GM12878 (cell line): Measurements from ENCODE around the gene FCRL6. TPM values are rescaled to one million over a fixed set of nuclear protein-coding genes. Genes with fewer than 3 reads are reported as not detected.

Experiments
- ATAC-seq: fragments of 200-7000 bp; cut with Tn5 transposase; 3 replicates; pipeline ENCODE4 v1.9.1; 2020; ENCODE audit warnings: mild to moderate bottlenecking, moderate library complexity
- BruUV-seq: library from RNA; stranded (reverse); fragments of 400-500 nt; replicated peaks from 2 replicates; lab custom pipeline; 2021; lab: Mats Ljungman, UMichigan
- CTCF ChIA-PET: fragments of 300-600 bp; sonication (Branson Sonifier 250); formaldehyde crosslinking; extraction: SDS; loops from one replicate; lab custom pipeline; 2021; ENCODE audit warnings: inconsistent platforms; lab: Yijun Ruan, JAX
- POLR2A ChIA-PET: fragments of 350-600 bp; formaldehyde crosslinking; extraction: SDS; loops from one replicate; lab custom pipeline; 2021; ENCODE audit warnings: inconsistent platforms; lab: Charles Lee
- RAD21 ChIA-PET: fragments of 300-600 bp; sonication (Branson Sonifier 250); formaldehyde crosslinking; loops from one replicate; lab custom pipeline; 2023; ENCODE audit warnings: antibody characterized with exemption; ENCODE audit not compliant: unreplicated experiment; lab: Charles Lee
- SMC1A ChIA-PET: fragments of 300-600 bp; sonication (Branson Sonifier 250); formaldehyde crosslinking; loops from one replicate; lab custom pipeline; 2023; ENCODE audit not compliant: unreplicated experiment, uncharacterized antibody; lab: Charles Lee
- DNase-seq: peaks from one replicate; pipeline ENCODE4 v3.0.0-alpha.2; 2011; ENCODE audit warnings: low read depth, low spot score
- FAIRE-seq: peaks from 3 replicates; lab custom pipeline; 2011; peaks lifted over from hg19 to GRCh38; lab: Jason Lieb, UNC
- H2AFZ ChIP-seq: 2 replicates; pipeline ENCODE4 v1.6.0; 2011; ENCODE audit warnings: low read depth, low read length, control low read depth; ENCODE audit not compliant: control insufficient read depth
- H3K27ac ChIP-seq: 2 replicates; pipeline ENCODE4 v1.5.1; 2011; ENCODE audit warnings: control low read depth; ENCODE audit not compliant: control insufficient read depth, insufficient read depth
- H3K27me3 ChIP-seq, 2 experiments: replicated peaks in 1 of 2; 2 replicates each; pipeline versions ENCODE4 v1.6.0 to v1.6.1; 2011; ENCODE audit warnings: low read length in 1 of 2; ENCODE audit not compliant: control insufficient read depth in 2 of 2, insufficient read depth in 2 of 2
- H3K36me3 ChIP-seq, 2 experiments: 2 replicates each; pipeline ENCODE4 v1.5.1; 2011; ENCODE audit warnings: low read length in 1 of 2; ENCODE audit not compliant: control insufficient read depth in 2 of 2, insufficient read depth in 2 of 2
- H3K4me1 ChIP-seq: 2 replicates; pipeline ENCODE4 v1.6.1; 2011; ENCODE audit warnings: mild to moderate bottlenecking, low read length, moderate library complexity, mixed read lengths; ENCODE audit not compliant: control insufficient read depth, insufficient read depth
- H3K4me2 ChIP-seq: 2 replicates; pipeline ENCODE4 v1.6.0; 2011; ENCODE audit warnings: control low read depth; ENCODE audit not compliant: control insufficient read depth, insufficient read depth
- H3K4me3 ChIP-seq: fragments of 200-600 bp; sonication (generic); 2 replicates; pipeline ENCODE4 v1.5.1; 2016
- H3K79me2 ChIP-seq: 2 replicates; pipeline ENCODE4 v1.6.0; 2011; ENCODE audit warnings: low read length; ENCODE audit not compliant: control insufficient read depth, insufficient read depth
- H3K9ac ChIP-seq: 2 replicates; pipeline ENCODE4 v1.8.0; 2011; ENCODE audit warnings: low read length, control low read depth, mixed read lengths; ENCODE audit not compliant: control insufficient read depth, insufficient read depth
- H3K9me3 ChIP-seq: replicated peaks from 3 replicates; pipeline ENCODE4 v1.5.1; 2011; ENCODE audit warnings: mild to moderate bottlenecking, low read length; ENCODE audit not compliant: control insufficient read depth, insufficient read depth
- H4K20me1 ChIP-seq: 2 replicates; pipeline ENCODE4 v1.6.0; 2011; ENCODE audit not compliant: control insufficient read depth, insufficient read depth
- BHLHE40 ChIP-seq, 2 experiments: fragments of 450-650 bp in 1 of 2; IDR thresholded peaks; 2 replicates each; pipeline ENCODE4 v1.6.1; 2011 to 2017; ENCODE audit warnings: low read depth in 2 of 2, borderline replicate concordance in 1 of 2, improper control_type of control experiment in 1 of 2, low read length in 1 of 2, mild to moderate bottlenecking in 1 of 2
- BMI1 ChIP-seq: fragments of 450-650 bp; IDR thresholded peaks from 2 replicates; pipeline ENCODE4 v1.6.1; 2016; ENCODE audit warnings: mild to moderate bottlenecking, moderate library complexity, borderline replicate concordance
- CBX3 ChIP-seq: fragments of 200-600 bp; sonication (generic); IDR thresholded peaks from 2 replicates; pipeline ENCODE4 v1.6.1; 2016; ENCODE audit warnings: low read depth, borderline replicate concordance
- CBX5 ChIP-seq: sonication (generic); IDR thresholded peaks from 2 replicates; pipeline ENCODE4 v1.6.1; 2016; ENCODE audit warnings: low read depth, moderate library complexity, mild to moderate bottlenecking, inconsistent platforms
- CHD1 ChIP-seq: IDR thresholded peaks from 2 replicates; pipeline ENCODE4 v1.6.1; 2012; ENCODE audit warnings: low read depth, low read length, improper control_type of control experiment
- CHD4 ChIP-seq: fragments of 200-600 bp; sonication (generic); IDR thresholded peaks from 2 replicates; pipeline ENCODE4 v1.6.1; 2016; ENCODE audit warnings: mild to moderate bottlenecking
- POLR2AphosphoS2 ChIP-seq: IDR thresholded peaks from 2 replicates; pipeline ENCODE4 v1.6.1; 2011; ENCODE audit warnings: low read depth, mild to moderate bottlenecking, low read length, improper control_type of control experiment, moderate library complexity
- RAD21 ChIP-seq: IDR thresholded peaks from 2 replicates; pipeline ENCODE4 v1.6.1; 2011; ENCODE audit warnings: mild to moderate bottlenecking, low read depth, low read length, moderate library complexity; ENCODE audit not compliant: insufficient read depth
- RBBP5 ChIP-seq: fragments of 200-600 bp; sonication (generic); conservative IDR thresholded peaks from 2 replicates; pipeline ENCODE4 v1.6.1; 2016
- RCOR1 ChIP-seq: conservative IDR thresholded peaks from 2 replicates; pipeline ENCODE4 v1.6.1; 2012; ENCODE audit warnings: low read depth, low read length, improper control_type of control experiment
- SMAD5 ChIP-seq: IDR thresholded peaks from 2 replicates; pipeline ENCODE4 v1.6.1; 2016; ENCODE audit warnings: antibody characterized with exemption, low read depth
- SREBF1 ChIP-seq: IDR thresholded peaks from 2 replicates; pipeline ENCODE4 v1.6.1; 2012; ENCODE audit warnings: mild to moderate bottlenecking, low read length
- STAT1 ChIP-seq: fragments of 450-650 bp; conservative IDR thresholded peaks from 2 replicates; pipeline ENCODE4 v1.6.1; 2014; ENCODE audit warnings: antibody characterized with exemption, mild to moderate bottlenecking
- STAT3 ChIP-seq: IDR thresholded peaks from 2 replicates; pipeline ENCODE4 v1.6.1; 2011; ENCODE audit warnings: low read depth, low read length, improper control_type of control experiment
- TCF7 ChIP-seq: IDR thresholded peaks from 2 replicates; pipeline ENCODE4 v1.6.1; 2014; ENCODE audit warnings: antibody characterized with exemption, borderline replicate concordance
- WRNIP1 ChIP-seq: IDR thresholded peaks from 2 replicates; pipeline ENCODE4 v1.6.1; 2011; ENCODE audit warnings: low read depth, low read length, improper control_type of control experiment, borderline replicate concordance
- ZBED1 ChIP-seq: IDR thresholded peaks from 2 replicates; pipeline ENCODE4 v1.6.1; 2016; ENCODE audit warnings: borderline replicate concordance
- ZBTB11 ChIP-seq: fragments of 450-650 bp; formaldehyde crosslinking; IDR thresholded peaks from 2 replicates; pipeline ENCODE4 v1.5.0; 2022; ENCODE audit warnings: mild to moderate bottlenecking, missing genetic modification characterization
- WGBS: methylation state at CpG from one replicate; pipeline ENCODE4 v1.1.6; 2016; ENCODE audit warnings: low lambda C conversion rate; ENCODE audit not compliant: insufficient replicate concordance, insufficient coverage; ENCODE audit errors: missing lambda C conversion rate; 5-methylcytosine and 5-hydroxymethylcytosine counted together
- in situ Hi-C: fragments of 300-500 bp; cut with MboI; formaldehyde crosslinking; loops from 9 replicates; pipeline ENCODE4 v1.14.3; 2018; ENCODE audit warnings: mixed read lengths
- intact Hi-C: fragments of 100-400 bp; cut with micrococcal nuclease; formaldehyde crosslinking; loops from one replicate; pipeline ENCODE4 v1.14.2; 2022; ENCODE audit not compliant: unreplicated experiment
- polyA plus RNA-seq, 11 experiments: library from polyadenylated mRNA; depleted of rRNA in 4 of 11; unstranded in 6 of 11; stranded (reverse) in 5 of 11; fragments of >200 nt; fragmentation: Nextera tagmentation in 4 of 11; fragmentation: Illumina TruSeq in 1 of 11; extraction: Ambion mirVana in 4 of 11; extraction: Trizol in 1 of 11; gene quantifications; 1 replicate in 1 of 11; 2 replicates in 10 of 11; pipeline versions ENCODE4 v1.2.1 to v1.2.3, GENCODE V29; 2011 to 2016; ENCODE audit warnings: inconsistent platforms in 2 of 11, missing spikeins in 2 of 11, low read depth in 1 of 11
- total RNA-seq, 4 experiments: library from RNA; depleted of rRNA in 3 of 4; stranded (reverse); fragments of >200 nt in 3 of 4; fragmentation: Illumina TruSeq in 1 of 4; extraction: Trizol in 1 of 4; gene quantifications; 2 replicates each; pipeline versions ENCODE4 v1.2.1 to v1.2.3, GENCODE V29; 2013 to 2021
- TF ChIP-seq, protein P1 (sequence below): IDR thresholded peaks from 2 replicates; pipeline ENCODE4 v1.6.1; 2012; ENCODE audit warnings: low read depth, low read length, improper control_type of control experiment

The FCRL6 gene
- total and polyA plus RNA-seq, 10 of the 15 experiments (the other 5 are each of a cell fraction or from before 2014, with no cell fraction given), result 0.04 to 0.16 (median 0.11) TPM; not detected in 7

DNA sequence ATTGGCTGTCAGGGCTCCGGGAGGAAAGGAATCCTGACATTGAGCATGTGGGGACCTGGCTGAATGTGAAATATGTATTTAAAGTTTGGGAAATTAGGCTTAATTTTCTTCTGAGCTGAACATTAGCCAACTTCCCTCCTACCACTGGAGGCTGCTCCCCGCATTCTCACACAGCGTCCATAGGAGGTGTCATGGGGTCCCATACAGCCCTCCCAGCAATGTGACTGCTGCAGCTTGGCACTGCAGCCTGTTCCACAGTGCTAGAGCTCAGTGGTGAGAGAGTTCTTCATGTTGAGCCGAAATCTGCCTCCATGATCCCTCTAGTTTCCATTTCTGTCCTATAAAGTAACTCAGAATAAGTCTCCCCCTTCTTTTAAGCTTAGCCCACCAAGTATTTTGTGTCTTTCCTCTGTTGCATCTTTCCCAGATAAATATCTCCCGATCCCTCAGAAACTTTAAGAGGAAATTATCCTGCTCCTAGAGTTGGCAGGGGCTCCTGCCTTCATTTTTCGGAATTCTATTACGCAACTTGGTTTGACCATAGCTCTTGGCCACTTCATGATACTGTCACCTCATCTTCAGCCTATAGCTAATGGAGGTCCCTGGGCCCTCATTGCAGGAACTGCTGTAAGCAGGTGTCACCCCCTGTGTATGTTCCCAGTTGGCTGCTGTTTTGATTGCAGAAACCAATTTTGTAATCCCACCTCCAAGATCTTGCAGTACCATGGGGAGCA lies 2.0 kb downstream of the FCRL6 start (continued):
- no peak for TF ChIP-seq ZBTB11
- no peak for TF ChIP-seq RAD21
- no peak for TF ChIP-seq CBX5
- TF ChIP-seq, all 136 proteins: peak for 0

- Histone ChIP-seq H2AFZ (no peak overlapping the region), H4K20me1 (no peaks in the 10 kb centered on the region), H3K9me3 (no peaks in the 10 kb centered on the region; the same call in 2 of the 3 replicates), H3K4me3 (no peak overlapping the region), H3K27me3 (peaks cover 0 to 6% of the 10 kb centered on the region in 2 experiments; a peak in 3 of 4 replicates), H3K9ac (no peak overlapping the region), H3K79me2 (no peaks in the 10 kb centered on the region), H3K4me2 (no peak overlapping the region), H3K4me1 (peaks cover 6% of the 10 kb centered on the region), H3K36me3 (no peaks in the 10 kb centered on the region)
- BruUV-seq, result no TSS peak
- ATAC-seq (no peak), FAIRE-seq (no peak)
- CTCF ChIA-PET, result interaction anchor here (0.8 to 14.4 kb wide), 7 partner anchors 12 to 204 kb away, joined by 3 to 476 read pairs (median 5); partner anchors contain the start of gene SLAMF8
- 17% methylated on average over 2 of the region's 2 CpGs for WGBS
- in situ Hi-C loops, result no loop called here
- POLR2A ChIA-PET, result no interaction called here
- SMC1A ChIA-PET, result interaction anchor here (0.9 to 11.2 kb wide), 3 partner anchors 12 to 203 kb away, joined by 3 to 289 read pairs (median 4); no protein-coding TSS in a partner anchor
- no peak for TF ChIP-seq BHLHE40 (IDR thresholded peaks at IDR 0.05; ENCODE audit: borderline replicate concordance in 1 of 2, low read depth in 2 of 2, low read length in 1 of 2)
- no peak for TF ChIP-seq RBBP5
- TF ChIP-seq POLR2AphosphoS2, result no peak
- TF ChIP-seq SMAD5, result no peak
- no peak for TF ChIP-seq CHD1
- TF ChIP-seq, protein P1, sequence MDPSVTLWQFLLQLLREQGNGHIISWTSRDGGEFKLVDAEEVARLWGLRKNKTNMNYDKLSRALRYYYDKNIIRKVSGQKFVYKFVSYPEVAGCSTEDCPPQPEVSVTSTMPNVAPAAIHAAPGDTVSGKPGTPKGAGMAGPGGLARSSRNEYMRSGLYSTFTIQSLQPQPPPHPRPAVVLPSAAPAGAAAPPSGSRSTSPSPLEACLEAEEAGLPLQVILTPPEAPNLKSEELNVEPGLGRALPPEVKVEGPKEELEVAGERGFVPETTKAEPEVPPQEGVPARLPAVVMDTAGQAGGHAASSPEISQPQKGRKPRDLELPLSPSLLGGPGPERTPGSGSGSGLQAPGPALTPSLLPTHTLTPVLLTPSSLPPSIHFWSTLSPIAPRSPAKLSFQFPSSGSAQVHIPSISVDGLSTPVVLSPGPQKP, result no peak
- TF ChIP-seq STAT1, result no peak
- no peak for TF ChIP-seq STAT3
- TF ChIP-seq CBX3, result no peak
- TF ChIP-seq SREBF1, result no peak
- no peak for TF ChIP-seq ZBED1
- TF ChIP-seq TCF7, result no peak
- no peak for TF ChIP-seq BMI1
- TF ChIP-seq RCOR1, result no peak
- TF ChIP-seq WRNIP1, result no peak
- no peak for TF ChIP-seq CHD4
- TF ChIP-seq, all 136 proteins: peak for 0
- no peak overlapping the region for H3K27ac ChIP-seq
- intact Hi-C loops, result no loop called here
- RAD21 ChIA-PET, result interaction anchor here (0.6 to 1.1 kb wide), 3 partner anchors 22 to 203 kb away, joined by 3 to 4 read pairs (median 3); partner anchors contain the start of gene SLAMF8
- DNase-seq, result no peak
These were observed 2.8 kb downstream of the FCRL6 start for GRCh38 chr1:159804924-159805323.
